TTC549 (cell line): Measurements from ENCODE around the gene CUX1.
"Not testable (repeated sequence)": the region's sequence is repeated elsewhere in the genome, so short reads cannot be mapped to it uniquely, and the experiment has no call there.

Experiments used
- FAIRE-seq: peaks from 2 replicates; lab custom pipeline; 2012; peaks lifted over from hg19 to GRCh38; lab: Jason Lieb, UNC

Gene CUX1

GRCh38 chr7:101824440-101824839, 7.0 kb downstream of the CUX1 start:
- no peak for FAIRE-seq

GRCh38 chr7:101826081-101826835, 8.8 kb downstream of the CUX1 start:
- no peak for FAIRE-seq

GRCh38 chr7:101828301-101829020, 11.0 kb downstream of the CUX1 start:
- FAIRE-seq: no peak

GRCh38 chr7:101829374-101829773, 11.9 kb downstream of the CUX1 start:
- FAIRE-seq: no peak

- no peak for FAIRE-seq
Observed at GRCh38 chr7:101829821-101830220, 12.4 kb downstream of the CUX1 start.

- not testable (repeated sequence) for FAIRE-seq
Observed at GRCh38 chr7:101831396-101831795, 14.0 kb downstream of the CUX1 start.

GRCh38 chr7:101832205-101832631, 14.8 kb downstream of the CUX1 start:
- no peak for FAIRE-seq

- FAIRE-seq: no peak
Observed at GRCh38 chr7:101832685-101833375, 15.4 kb downstream of the CUX1 start.

- no peak for FAIRE-seq
Observed at GRCh38 chr7:101833799-101834198, 16.4 kb downstream of the CUX1 start.

GRCh38 chr7:101835136-101835535, 17.7 kb downstream of the CUX1 start:
- no peak for FAIRE-seq

GRCh38 chr7:101837433-101837832, 20.0 kb downstream of the CUX1 start:
- not testable (repeated sequence) for FAIRE-seq

GRCh38 chr7:101838837-101839483, 21.5 kb downstream of the CUX1 start:
- no peak for FAIRE-seq

- no peak for FAIRE-seq
Observed at GRCh38 chr7:101841328-101841727, 23.9 kb downstream of the CUX1 start.

- no peak for FAIRE-seq
Observed at GRCh38 chr7:101843293-101844271, 26.2 kb downstream of the CUX1 start.

- FAIRE-seq: no peak
Observed at GRCh38 chr7:101845974-101846373, 28.5 kb downstream of the CUX1 start.

- FAIRE-seq: no peak
Observed at GRCh38 chr7:101846800-101847538, 29.5 kb downstream of the CUX1 start.

- FAIRE-seq: no peak
Observed at GRCh38 chr7:101848208-101848951, 31.0 kb downstream of the CUX1 start.

GRCh38 chr7:101849314-101849713, 31.9 kb downstream of the CUX1 start:
- not testable (repeated sequence) for FAIRE-seq

- FAIRE-seq: not testable (repeated sequence)
Observed at GRCh38 chr7:101852364-101852763, 34.9 kb downstream of the CUX1 start.

- FAIRE-seq: no peak
Observed at GRCh38 chr7:101853684-101854083, 36.3 kb downstream of the CUX1 start.
